HL-60 (cell line): ENCODE data around the gene DHRS1.

Experiments
- GABPA ChIP-seq: IDR thresholded peaks from 2 replicates; pipeline ENCODE4 v1.6.1; 2012; ENCODE audit warnings: low read depth
- POLR2AphosphoS5 ChIP-seq: IDR thresholded peaks from 2 replicates; pipeline ENCODE4 v1.6.1; 2012; ENCODE audit warnings: low read depth
- SPI1 ChIP-seq: IDR thresholded peaks from 2 replicates; pipeline ENCODE4 v1.6.1; 2012; ENCODE audit warnings: low read depth, mild to moderate bottlenecking, borderline replicate concordance
- TF ChIP-seq, protein P1 (sequence below): IDR thresholded peaks from one replicate; pipeline ENCODE4 v1.5.1; 2011; ENCODE audit warnings: low read length, control low read depth, inconsistent platforms; ENCODE audit not compliant: insufficient read depth
- TF ChIP-seq, protein P2 (sequence below): IDR thresholded peaks from 2 replicates; pipeline ENCODE4 v1.6.1; 2012; ENCODE audit warnings: low read depth; ENCODE audit not compliant: insufficient replicate concordance

DNA sequence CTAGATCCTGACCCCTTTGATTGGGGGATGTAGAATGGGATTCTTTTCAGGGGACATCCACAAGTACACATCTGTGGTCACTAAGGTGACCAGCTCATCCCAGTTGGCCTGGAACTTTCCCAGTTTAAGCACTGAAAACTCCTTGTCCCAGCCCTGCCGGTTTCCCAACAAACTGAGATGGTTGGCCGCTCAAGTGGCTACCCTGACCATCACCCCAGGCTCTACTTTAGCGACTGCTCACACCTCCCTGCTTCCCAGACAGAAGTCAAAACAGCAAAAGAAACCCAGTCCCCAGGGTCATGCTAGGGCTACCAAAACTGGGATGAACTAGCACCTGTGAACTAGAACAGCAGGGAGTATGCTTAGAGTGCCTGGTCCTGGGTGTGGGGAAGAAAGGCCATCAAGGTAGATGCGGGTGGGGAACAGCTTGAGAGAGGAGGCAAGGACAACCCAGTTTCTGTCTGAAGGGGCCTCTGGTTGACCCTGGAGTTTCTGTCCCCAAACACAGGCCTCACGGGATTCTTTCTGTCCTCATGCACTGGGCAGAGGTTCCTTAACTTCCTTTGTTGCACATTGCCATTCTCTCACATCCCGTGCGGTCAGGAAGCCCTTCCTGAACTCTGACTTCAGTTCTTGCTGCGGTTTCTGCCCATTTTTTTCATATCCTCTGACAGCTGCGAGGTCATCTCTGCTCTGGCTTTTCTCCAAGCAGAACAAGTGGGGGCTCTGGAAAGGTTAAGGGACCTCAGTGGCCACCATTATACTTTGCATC, 13.3 kb upstream of the DHRS1 start:
- TF ChIP-seq, protein P1, sequence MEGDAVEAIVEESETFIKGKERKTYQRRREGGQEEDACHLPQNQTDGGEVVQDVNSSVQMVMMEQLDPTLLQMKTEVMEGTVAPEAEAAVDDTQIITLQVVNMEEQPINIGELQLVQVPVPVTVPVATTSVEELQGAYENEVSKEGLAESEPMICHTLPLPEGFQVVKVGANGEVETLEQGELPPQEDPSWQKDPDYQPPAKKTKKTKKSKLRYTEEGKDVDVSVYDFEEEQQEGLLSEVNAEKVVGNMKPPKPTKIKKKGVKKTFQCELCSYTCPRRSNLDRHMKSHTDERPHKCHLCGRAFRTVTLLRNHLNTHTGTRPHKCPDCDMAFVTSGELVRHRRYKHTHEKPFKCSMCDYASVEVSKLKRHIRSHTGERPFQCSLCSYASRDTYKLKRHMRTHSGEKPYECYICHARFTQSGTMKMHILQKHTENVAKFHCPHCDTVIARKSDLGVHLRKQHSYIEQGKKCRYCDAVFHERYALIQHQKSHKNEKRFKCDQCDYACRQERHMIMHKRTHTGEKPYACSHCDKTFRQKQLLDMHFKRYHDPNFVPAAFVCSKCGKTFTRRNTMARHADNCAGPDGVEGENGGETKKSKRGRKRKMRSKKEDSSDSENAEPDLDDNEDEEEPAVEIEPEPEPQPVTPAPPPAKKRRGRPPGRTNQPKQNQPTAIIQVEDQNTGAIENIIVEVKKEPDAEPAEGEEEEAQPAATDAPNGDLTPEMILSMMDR, result no peak
- TF ChIP-seq POLR2AphosphoS5 (peak; percentile 67; the same call in 1 of the 2 replicates), GABPA (no peak), SPI1 (no peak)
- TF ChIP-seq, protein P2, sequence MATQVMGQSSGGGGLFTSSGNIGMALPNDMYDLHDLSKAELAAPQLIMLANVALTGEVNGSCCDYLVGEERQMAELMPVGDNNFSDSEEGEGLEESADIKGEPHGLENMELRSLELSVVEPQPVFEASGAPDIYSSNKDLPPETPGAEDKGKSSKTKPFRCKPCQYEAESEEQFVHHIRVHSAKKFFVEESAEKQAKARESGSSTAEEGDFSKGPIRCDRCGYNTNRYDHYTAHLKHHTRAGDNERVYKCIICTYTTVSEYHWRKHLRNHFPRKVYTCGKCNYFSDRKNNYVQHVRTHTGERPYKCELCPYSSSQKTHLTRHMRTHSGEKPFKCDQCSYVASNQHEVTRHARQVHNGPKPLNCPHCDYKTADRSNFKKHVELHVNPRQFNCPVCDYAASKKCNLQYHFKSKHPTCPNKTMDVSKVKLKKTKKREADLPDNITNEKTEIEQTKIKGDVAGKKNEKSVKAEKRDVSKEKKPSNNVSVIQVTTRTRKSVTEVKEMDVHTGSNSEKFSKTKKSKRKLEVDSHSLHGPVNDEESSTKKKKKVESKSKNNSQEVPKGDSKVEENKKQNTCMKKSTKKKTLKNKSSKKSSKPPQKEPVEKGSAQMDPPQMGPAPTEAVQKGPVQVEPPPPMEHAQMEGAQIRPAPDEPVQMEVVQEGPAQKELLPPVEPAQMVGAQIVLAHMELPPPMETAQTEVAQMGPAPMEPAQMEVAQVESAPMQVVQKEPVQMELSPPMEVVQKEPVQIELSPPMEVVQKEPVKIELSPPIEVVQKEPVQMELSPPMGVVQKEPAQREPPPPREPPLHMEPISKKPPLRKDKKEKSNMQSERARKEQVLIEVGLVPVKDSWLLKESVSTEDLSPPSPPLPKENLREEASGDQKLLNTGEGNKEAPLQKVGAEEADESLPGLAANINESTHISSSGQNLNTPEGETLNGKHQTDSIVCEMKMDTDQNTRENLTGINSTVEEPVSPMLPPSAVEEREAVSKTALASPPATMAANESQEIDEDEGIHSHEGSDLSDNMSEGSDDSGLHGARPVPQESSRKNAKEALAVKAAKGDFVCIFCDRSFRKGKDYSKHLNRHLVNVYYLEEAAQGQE, result no peak
